CD4-positive, alpha-beta T cell treated with Interleukin-2 at 100 ng/mL for 4 hours (primary cell): ENCODE results near the gene LASP1.

Experiments used
- DNase-seq: peaks from one replicate; pipeline ENCODE4 v3.0.0-alpha.2; 2020; ENCODE audit warnings: low spot score

The LASP1 gene

GRCh38 chr17:38889745-38890409, 20.0 kb downstream of the LASP1 start:
- DNase-seq: no peak

GRCh38 chr17:38890410-38890746, 20.5 kb downstream of the LASP1 start:
- DNase-seq: no peak

- no peak for DNase-seq
Measured at GRCh38 chr17:38891441-38891840, 21.6 kb downstream of the LASP1 start.

- no peak for DNase-seq
Measured at GRCh38 chr17:38892083-38892482, 22.2 kb downstream of the LASP1 start.

GRCh38 chr17:38892620-38893019, 22.8 kb downstream of the LASP1 start:
- no peak for DNase-seq

- DNase-seq: no peak
Measured at GRCh38 chr17:38893113-38893512, 23.3 kb downstream of the LASP1 start.

GRCh38 chr17:38893607-38894006, 23.7 kb downstream of the LASP1 start:
- peak; percentile 35 for DNase-seq

GRCh38 chr17:38894276-38894675, 24.4 kb downstream of the LASP1 start:
- DNase-seq: no peak

GRCh38 chr17:38896346-38896954, 26.6 kb downstream of the LASP1 start:
- DNase-seq: no peak

GRCh38 chr17:38897176-38897575, 27.3 kb downstream of the LASP1 start:
- DNase-seq: no peak

- no peak for DNase-seq
Measured at GRCh38 chr17:38897671-38898290, 27.9 kb downstream of the LASP1 start.

- no peak for DNase-seq
Measured at GRCh38 chr17:38898291-38898679, 28.4 kb downstream of the LASP1 start.

GRCh38 chr17:38898812-38899348, 29.0 kb downstream of the LASP1 start:
- DNase-seq: peak; percentile 88

GRCh38 chr17:38899421-38899820, 29.6 kb downstream of the LASP1 start:
- DNase-seq: no peak

- peak; percentile 58 for DNase-seq
Measured at GRCh38 chr17:38900978-38901656, 31.3 kb downstream of the LASP1 start.

- no peak for DNase-seq
Measured at GRCh38 chr17:38903404-38903803, 33.5 kb downstream of the LASP1 start.

GRCh38 chr17:38904892-38905291, 35.0 kb downstream of the LASP1 start:
- no peak for DNase-seq

- no peak for DNase-seq
Measured at GRCh38 chr17:38905375-38905774, 35.5 kb downstream of the LASP1 start.

GRCh38 chr17:38906460-38907228, 36.8 kb downstream of the LASP1 start:
- no peak for DNase-seq

GRCh38 chr17:38907930-38908675, 38.2 kb downstream of the LASP1 start:
- DNase-seq: no peak

GRCh38 chr17:38908676-38909181, 38.9 kb downstream of the LASP1 start:
- no peak for DNase-seq
